ENCODE data around the gene COL21A1. TPM values are rescaled to one million over a fixed set of nuclear protein-coding genes. Genes with fewer than 3 reads are reported as not detected.
"Not testable (repeated sequence)": the region's sequence is repeated elsewhere in the genome, so short reads cannot be mapped to it uniquely, and the experiment has no call there.

The COL21A1 gene
- total RNA-seq, 1 experiment from 2014 or later: 49.0 TPM

DNA sequence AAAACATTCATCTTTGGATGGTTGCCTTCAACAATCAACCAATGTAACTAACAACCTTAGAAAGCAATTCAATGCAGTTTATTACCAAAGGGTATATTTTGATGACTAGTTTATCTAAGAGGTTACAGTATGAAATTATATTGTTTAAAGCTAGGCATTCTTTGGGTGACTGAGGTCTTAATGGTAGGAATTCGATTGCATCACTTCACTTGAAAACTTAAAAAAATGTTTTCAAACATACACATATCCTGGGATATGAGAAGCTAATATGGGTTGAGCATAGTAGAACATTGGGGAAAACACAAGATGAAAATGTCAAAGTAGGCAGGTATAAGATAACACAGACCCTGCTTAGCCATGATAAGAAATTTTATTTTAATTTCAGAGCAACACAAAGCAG is 227.4 kb downstream of the COL21A1 start:
- Histone ChIP-seq H3K36me3 (ENCODE audit: insufficient read depth, low read length, poor library complexity, severe bottlenecking) (no peaks in the 10 kb centered on the region), H3K27ac (ENCODE audit: low read depth, low read length, poor library complexity, severe bottlenecking) (no peak overlapping the region), H3K9me3 (ENCODE audit: low read depth, low read length, poor library complexity, severe bottlenecking) (no peaks in the 10 kb centered on the region), H3K27me3 (replicated peaks; ENCODE audit: insufficient read depth, low read depth, low read length, poor library complexity) (no peaks in the 10 kb centered on the region), H3K4me3 (ENCODE audit: low read depth, low read length, poor library complexity, severe bottlenecking) (no peak overlapping the region), H3K4me1 (ENCODE audit: insufficient read depth, low read length, poor library complexity, severe bottlenecking) (peaks cover 18% of the 10 kb centered on the region)
- intact Hi-C loops (cut with micrococcal nuclease; ENCODE audit: unreplicated experiment): no loop called here
- POLR2A ChIA-PET (ENCODE audit: low non-redundant PET): no interaction called here
- no peak for TF ChIP-seq EZH2 (IDR thresholded peaks at IDR 0.05; ENCODE audit: borderline replicate concordance, low read depth, low read length, poor library complexity, severe bottlenecking)
- TF ChIP-seq, protein P1, sequence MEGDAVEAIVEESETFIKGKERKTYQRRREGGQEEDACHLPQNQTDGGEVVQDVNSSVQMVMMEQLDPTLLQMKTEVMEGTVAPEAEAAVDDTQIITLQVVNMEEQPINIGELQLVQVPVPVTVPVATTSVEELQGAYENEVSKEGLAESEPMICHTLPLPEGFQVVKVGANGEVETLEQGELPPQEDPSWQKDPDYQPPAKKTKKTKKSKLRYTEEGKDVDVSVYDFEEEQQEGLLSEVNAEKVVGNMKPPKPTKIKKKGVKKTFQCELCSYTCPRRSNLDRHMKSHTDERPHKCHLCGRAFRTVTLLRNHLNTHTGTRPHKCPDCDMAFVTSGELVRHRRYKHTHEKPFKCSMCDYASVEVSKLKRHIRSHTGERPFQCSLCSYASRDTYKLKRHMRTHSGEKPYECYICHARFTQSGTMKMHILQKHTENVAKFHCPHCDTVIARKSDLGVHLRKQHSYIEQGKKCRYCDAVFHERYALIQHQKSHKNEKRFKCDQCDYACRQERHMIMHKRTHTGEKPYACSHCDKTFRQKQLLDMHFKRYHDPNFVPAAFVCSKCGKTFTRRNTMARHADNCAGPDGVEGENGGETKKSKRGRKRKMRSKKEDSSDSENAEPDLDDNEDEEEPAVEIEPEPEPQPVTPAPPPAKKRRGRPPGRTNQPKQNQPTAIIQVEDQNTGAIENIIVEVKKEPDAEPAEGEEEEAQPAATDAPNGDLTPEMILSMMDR (conservative IDR thresholded peaks at IDR 0.05; ENCODE audit: low read depth, low read length): no peak
- DNase-seq (ENCODE audit: low spot score): no peak
- no TSS peak for BruUV-seq (replicated peaks)
- CTCF ChIA-PET: no interaction called here

DNA sequence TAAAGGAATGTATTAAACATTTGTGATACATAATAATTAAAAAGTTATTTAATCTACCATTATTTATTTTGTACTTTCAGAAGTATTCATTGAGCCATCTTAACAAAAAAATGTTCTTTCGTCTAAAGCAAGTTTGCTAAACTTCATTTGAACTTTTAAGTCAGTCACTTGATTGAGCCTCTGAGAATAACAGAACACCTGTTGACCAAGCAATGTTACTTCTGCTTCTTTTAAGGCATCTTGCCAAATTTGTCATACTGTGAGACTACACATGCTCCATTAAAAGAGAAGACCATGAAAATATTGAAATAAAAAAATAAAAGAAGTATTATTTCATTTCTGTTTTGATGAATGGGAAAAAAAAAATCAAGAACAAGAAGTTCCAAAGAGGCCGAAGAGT is 230.2 kb downstream of the COL21A1 start:
- intact Hi-C loops (cut with micrococcal nuclease; ENCODE audit: unreplicated experiment): no loop called here
- no peak for DNase-seq (ENCODE audit: low spot score)
- POLR2A ChIA-PET (ENCODE audit: low non-redundant PET): no interaction called here
- TF ChIP-seq EZH2 (IDR thresholded peaks at IDR 0.05; ENCODE audit: borderline replicate concordance, low read depth, low read length, poor library complexity, severe bottlenecking): no peak
- TF ChIP-seq, protein P1 (conservative IDR thresholded peaks at IDR 0.05; ENCODE audit: low read depth, low read length): no peak
- Histone ChIP-seq H3K9me3 (ENCODE audit: low read depth, low read length, poor library complexity, severe bottlenecking) (no peaks in the 10 kb centered on the region), H3K4me3 (ENCODE audit: low read depth, low read length, poor library complexity, severe bottlenecking) (no peak overlapping the region), H3K36me3 (ENCODE audit: insufficient read depth, low read length, poor library complexity, severe bottlenecking) (no peaks in the 10 kb centered on the region), H3K27ac (ENCODE audit: low read depth, low read length, poor library complexity, severe bottlenecking) (no peak overlapping the region), H3K27me3 (replicated peaks; ENCODE audit: insufficient read depth, low read depth, low read length, poor library complexity) (no peaks in the 10 kb centered on the region), H3K4me1 (ENCODE audit: insufficient read depth, low read length, poor library complexity, severe bottlenecking) (peaks cover 8% of the 10 kb centered on the region)
- CTCF ChIA-PET: no interaction called here
- BruUV-seq (replicated peaks): no TSS peak

DNA sequence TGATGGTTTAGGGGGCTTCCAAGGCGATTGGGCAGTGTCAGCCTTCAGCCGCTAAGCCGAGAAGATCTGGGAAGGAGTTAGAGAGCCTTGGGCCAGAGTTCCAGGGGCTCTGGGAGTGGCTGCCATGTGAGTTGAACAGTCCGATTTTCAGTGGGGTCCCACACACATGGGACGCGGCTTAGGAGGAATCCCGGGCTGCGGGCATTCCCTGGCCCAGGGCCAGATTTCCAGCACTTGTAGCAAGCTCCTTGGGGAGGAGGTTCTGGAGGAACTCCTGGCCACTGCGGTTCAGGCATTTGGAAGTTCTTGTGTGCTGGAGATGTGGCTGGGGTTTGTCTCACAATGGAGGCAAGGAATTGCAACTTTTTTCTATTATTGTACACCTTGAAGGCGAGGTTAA is 233.3 kb downstream of the COL21A1 start:
- H3K36me3 ChIP-seq (ENCODE audit: insufficient read depth, low read length, poor library complexity, severe bottlenecking); H3K4me3 ChIP-seq (ENCODE audit: low read depth, low read length, poor library complexity, severe bottlenecking); BruUV-seq (replicated peaks); DNase-seq (ENCODE audit: low spot score); H3K27me3 ChIP-seq (replicated peaks; ENCODE audit: insufficient read depth, low read depth, low read length, poor library complexity); intact Hi-C loops (cut with micrococcal nuclease; ENCODE audit: unreplicated experiment); CTCF ChIA-PET; H3K27ac ChIP-seq (ENCODE audit: low read depth, low read length, poor library complexity, severe bottlenecking); H3K4me1 ChIP-seq (ENCODE audit: insufficient read depth, low read length, poor library complexity, severe bottlenecking); H3K9me3 ChIP-seq (ENCODE audit: low read depth, low read length, poor library complexity, severe bottlenecking); POLR2A ChIA-PET (ENCODE audit: low non-redundant PET): not testable (repeated sequence)

DNA sequence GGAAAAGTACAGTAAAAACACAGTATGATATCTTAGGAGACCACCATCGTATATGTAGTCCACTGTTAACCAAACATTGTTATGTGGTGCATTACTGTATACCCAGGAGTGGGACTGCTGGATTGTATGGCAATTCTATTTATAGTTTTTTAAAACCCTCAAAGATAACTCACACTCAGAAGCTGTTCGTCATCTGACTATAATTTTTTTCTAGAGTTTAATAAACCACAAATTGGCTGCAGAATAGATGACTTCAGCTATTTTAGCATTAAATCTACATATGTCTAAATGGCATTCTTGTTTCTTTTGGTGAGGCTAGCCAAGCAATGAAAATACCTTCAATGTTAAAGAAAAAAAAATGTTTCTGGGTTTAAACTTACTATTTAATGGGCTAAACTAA is 237.7 kb downstream of the COL21A1 start:
- ChIA-PET CTCF (no interaction called here), POLR2A (ENCODE audit: low non-redundant PET) (no interaction called here)
- TF ChIP-seq, protein P1 (conservative IDR thresholded peaks at IDR 0.05; ENCODE audit: low read depth, low read length): no peak
- TF ChIP-seq EZH2 (IDR thresholded peaks at IDR 0.05; ENCODE audit: borderline replicate concordance, low read depth, low read length, poor library complexity, severe bottlenecking): no peak
- Histone ChIP-seq H3K9me3 (ENCODE audit: low read depth, low read length, poor library complexity, severe bottlenecking) (no peaks in the 10 kb centered on the region), H3K4me1 (ENCODE audit: insufficient read depth, low read length, poor library complexity, severe bottlenecking) (no peaks in the 10 kb centered on the region), H3K4me3 (ENCODE audit: low read depth, low read length, poor library complexity, severe bottlenecking) (no peak overlapping the region), H3K27me3 (replicated peaks; ENCODE audit: insufficient read depth, low read depth, low read length, poor library complexity) (no peaks in the 10 kb centered on the region), H3K27ac (ENCODE audit: low read depth, low read length, poor library complexity, severe bottlenecking) (no peak overlapping the region), H3K36me3 (ENCODE audit: insufficient read depth, low read length, poor library complexity, severe bottlenecking) (no peaks in the 10 kb centered on the region)
- BruUV-seq (replicated peaks): no TSS peak
- intact Hi-C loops (cut with micrococcal nuclease; ENCODE audit: unreplicated experiment): no loop called here
- DNase-seq (ENCODE audit: low spot score): no peak

All from A673 (cell line).